Sigmoid colon (tissue), 7 donors: ENCODE data around the gene TRIM25. TPM values are rescaled to one million over a fixed set of nuclear protein-coding genes. Genes with fewer than 3 reads are reported as not detected.

Experiments used
- DNase-seq: peaks from one replicate; pipeline ENCODE4 v3.0.0-alpha.2; 2019
- H3K27ac ChIP-seq, 4 donors: fragments of 200-600 bp; sonication (generic); one replicate each; pipeline ENCODE4 v1.5.1; 2016 to 2019; ENCODE audit warnings: mild to moderate bottlenecking in 1 of 4
- H3K27me3 ChIP-seq, 3 donors: fragments of 200-600 bp; sonication (generic); one replicate each; pipeline ENCODE4 v1.5.1; 2019; ENCODE audit warnings: mild to moderate bottlenecking in 1 of 3
- H3K36me3 ChIP-seq, 4 donors: fragments of 200-600 bp; sonication (generic); one replicate each; pipeline ENCODE4 v1.5.1; 2016 to 2019
- H3K4me1 ChIP-seq, 4 donors: fragments of 200-600 bp; sonication (generic); one replicate each; pipeline ENCODE4 v1.5.1; 2017 to 2019
- H3K4me3 ChIP-seq, 4 donors: fragments of 200-600 bp; sonication (generic); one replicate each; pipeline ENCODE4 v1.5.1; 2017 to 2019; ENCODE audit warnings: mild to moderate bottlenecking in 2 of 4, moderate library complexity in 1 of 4
- H3K9me3 ChIP-seq, 4 donors: fragments of 200-600 bp in 3 of 4; sonication (generic) in 3 of 4; one replicate each; pipeline versions ENCODE4 v1.5.1 to v1.6.1; 2013 to 2019
- EP300 ChIP-seq, 4 donors: sonication (generic); formaldehyde crosslinking; IDR thresholded peaks; one replicate each; pipeline ENCODE4 v1.6.1; 2017; ENCODE audit warnings: antibody characterized with exemption in 4 of 4
- POLR2A ChIP-seq, 2 donors: fragments of 450-650 bp; IDR thresholded peaks; one replicate each; pipeline ENCODE4 v1.6.1; 2016; ENCODE audit warnings: antibody characterized with exemption in 2 of 2, mild to moderate bottlenecking in 2 of 2, moderate library complexity in 2 of 2
- POLR2AphosphoS5 ChIP-seq, 4 donors: sonication (generic); formaldehyde crosslinking; IDR thresholded peaks; one replicate each; pipeline ENCODE4 v1.6.1; 2017; ENCODE audit warnings: antibody characterized with exemption in 4 of 4
- WGBS, 2 donors: extraction: QIAGEN DNeasy Blood & Tissue Kit; methylation state at CpG; one replicate each; pipeline ENCODE4 v1.1.7; 2013; 5-methylcytosine and 5-hydroxymethylcytosine counted together
- intact Hi-C: fragments of 100-400 bp; cut with DNase I; formaldehyde crosslinking; loops from one replicate; pipeline ENCODE4 v1.15.1; 2023
- polyA plus RNA-seq, 3 donors: library from polyadenylated mRNA; stranded (reverse); fragments of 200-250 nt; gene quantifications; one replicate each; pipeline ENCODE4 v1.2.3, GENCODE V29; 2013
- total RNA-seq, 4 donors: library from RNA; depleted of rRNA; stranded (reverse); fragments of >200 nt; gene quantifications; one replicate each; pipeline ENCODE4 v1.1.0, GENCODE V29; 2016
- TF ChIP-seq, protein P1 (sequence below), 4 experiments: fragments of 450-650 bp in 3 of 4; fragments of 200-600 bp in 1 of 4; IDR thresholded peaks; one replicate each; pipeline ENCODE4 v1.5.1; 2016 to 2019; ENCODE audit warnings: antibody characterized with exemption in 4 of 4, mild to moderate bottlenecking in 3 of 4, moderate library complexity in 2 of 4
- donor health status: healthy with polysubstance abuse.
- donor health status: Bipolar disorder and iron deficiency.
- donor health status: healthy.

TRIM25 gene
- total and polyA plus RNA-seq, 7 donors: 10.8 to 51.6 (median 20.3) TPM

DNA sequence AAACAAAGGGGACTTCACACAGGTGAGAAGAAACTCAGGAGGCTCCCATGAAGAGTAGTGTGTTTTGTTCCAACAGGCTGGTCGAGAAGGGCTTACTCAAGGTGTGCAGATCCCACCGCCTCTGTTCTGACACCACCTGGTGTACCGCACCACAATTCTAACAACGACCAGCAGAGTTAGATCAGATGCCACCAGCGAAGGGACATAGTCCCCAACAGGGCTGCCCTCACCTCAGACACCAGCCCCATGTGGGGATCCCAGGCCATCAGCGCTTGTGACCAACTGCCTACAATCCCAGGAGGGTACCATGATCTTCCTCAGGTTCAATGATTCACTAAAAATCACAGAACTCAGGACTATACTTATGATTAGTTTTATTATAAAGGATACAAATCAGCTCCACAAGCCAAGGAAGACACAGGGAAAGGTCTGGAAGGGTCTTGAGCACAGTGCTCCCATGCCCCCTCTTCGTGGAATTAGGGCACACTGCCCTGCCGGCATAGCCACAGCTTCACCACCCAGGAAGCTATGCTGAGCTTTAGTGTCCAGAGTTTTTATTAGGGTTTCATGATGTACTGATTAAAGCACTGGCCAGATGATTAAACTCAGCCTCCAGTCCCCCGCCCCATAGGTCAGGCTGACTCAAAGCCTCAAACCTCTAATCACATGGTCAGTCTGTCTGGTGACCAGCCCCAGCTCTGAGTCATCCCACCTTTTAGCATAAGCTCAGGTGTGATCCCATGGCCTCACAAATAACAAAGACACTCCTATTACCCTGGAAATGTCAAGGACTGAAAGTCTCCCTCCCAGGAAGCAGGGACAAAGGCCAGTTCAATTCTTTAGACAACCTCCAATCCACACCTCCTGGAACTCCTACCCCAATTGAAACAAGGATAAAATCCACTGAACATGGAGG lies 26.0 kb downstream of the TRIM25 start:
- Histone ChIP-seq H3K9me3 (no peaks in the 10 kb centered on the region), H3K27me3 (no peaks in the 10 kb centered on the region), H3K4me1 (no peaks in the 10 kb centered on the region), H3K4me3 (no peak overlapping the region), H3K36me3 (peaks cover 0 to 43% (median 16%) of the 10 kb centered on the region in 4 donors), H3K27ac (no peak overlapping the region)
- WGBS, 2 donors: 94 to 98% methylated on average over 9 of the region's 9 CpGs
- no peak for DNase-seq
- TF ChIP-seq POLR2AphosphoS5 (IDR thresholded peaks at IDR 0.05) (no peak), POLR2A (IDR thresholded peaks at IDR 0.05) (no peak)
- intact Hi-C loops: no loop called here

DNA sequence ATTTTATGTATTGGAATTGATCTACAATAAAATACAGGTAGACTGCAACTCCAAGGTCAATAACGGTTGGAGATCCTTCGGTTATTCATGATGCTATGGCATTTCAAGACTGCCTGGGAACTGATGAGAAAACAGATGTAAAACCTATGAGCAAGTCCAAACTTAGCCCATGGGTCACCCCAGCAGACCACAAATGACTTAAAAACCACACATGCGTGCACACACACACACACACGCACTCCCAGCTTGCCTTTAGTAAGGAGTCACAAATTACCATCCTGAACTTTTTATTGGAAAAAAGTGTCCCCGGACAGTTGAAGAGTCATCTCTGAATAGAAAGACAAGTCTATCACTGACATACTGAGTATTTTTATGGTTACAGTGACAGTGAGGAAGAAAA lies 26.7 kb downstream of the TRIM25 start:
- peaks cover 0 to 36% (median 16%) of the 10 kb centered on the region in 4 donors for H3K36me3 ChIP-seq
- H3K4me3 ChIP-seq: no peak overlapping the region
- H3K27me3 ChIP-seq: no peaks in the 10 kb centered on the region
- WGBS, 2 donors: 87 to 96% methylated on average over 5 of the region's 5 CpGs
- DNase-seq: no peak
- no peak overlapping the region for H3K27ac ChIP-seq
- intact Hi-C loops: no loop called here
- H3K4me1 ChIP-seq: no peaks in the 10 kb centered on the region
- H3K9me3 ChIP-seq: no peaks in the 10 kb centered on the region
- no peak for TF ChIP-seq EP300 (IDR thresholded peaks at IDR 0.05)
- no peak for TF ChIP-seq POLR2A (IDR thresholded peaks at IDR 0.05)
- TF ChIP-seq, protein P1, sequence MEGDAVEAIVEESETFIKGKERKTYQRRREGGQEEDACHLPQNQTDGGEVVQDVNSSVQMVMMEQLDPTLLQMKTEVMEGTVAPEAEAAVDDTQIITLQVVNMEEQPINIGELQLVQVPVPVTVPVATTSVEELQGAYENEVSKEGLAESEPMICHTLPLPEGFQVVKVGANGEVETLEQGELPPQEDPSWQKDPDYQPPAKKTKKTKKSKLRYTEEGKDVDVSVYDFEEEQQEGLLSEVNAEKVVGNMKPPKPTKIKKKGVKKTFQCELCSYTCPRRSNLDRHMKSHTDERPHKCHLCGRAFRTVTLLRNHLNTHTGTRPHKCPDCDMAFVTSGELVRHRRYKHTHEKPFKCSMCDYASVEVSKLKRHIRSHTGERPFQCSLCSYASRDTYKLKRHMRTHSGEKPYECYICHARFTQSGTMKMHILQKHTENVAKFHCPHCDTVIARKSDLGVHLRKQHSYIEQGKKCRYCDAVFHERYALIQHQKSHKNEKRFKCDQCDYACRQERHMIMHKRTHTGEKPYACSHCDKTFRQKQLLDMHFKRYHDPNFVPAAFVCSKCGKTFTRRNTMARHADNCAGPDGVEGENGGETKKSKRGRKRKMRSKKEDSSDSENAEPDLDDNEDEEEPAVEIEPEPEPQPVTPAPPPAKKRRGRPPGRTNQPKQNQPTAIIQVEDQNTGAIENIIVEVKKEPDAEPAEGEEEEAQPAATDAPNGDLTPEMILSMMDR (IDR thresholded peaks at IDR 0.05): no peak
- no peak for TF ChIP-seq POLR2AphosphoS5 (IDR thresholded peaks at IDR 0.05)

DNA sequence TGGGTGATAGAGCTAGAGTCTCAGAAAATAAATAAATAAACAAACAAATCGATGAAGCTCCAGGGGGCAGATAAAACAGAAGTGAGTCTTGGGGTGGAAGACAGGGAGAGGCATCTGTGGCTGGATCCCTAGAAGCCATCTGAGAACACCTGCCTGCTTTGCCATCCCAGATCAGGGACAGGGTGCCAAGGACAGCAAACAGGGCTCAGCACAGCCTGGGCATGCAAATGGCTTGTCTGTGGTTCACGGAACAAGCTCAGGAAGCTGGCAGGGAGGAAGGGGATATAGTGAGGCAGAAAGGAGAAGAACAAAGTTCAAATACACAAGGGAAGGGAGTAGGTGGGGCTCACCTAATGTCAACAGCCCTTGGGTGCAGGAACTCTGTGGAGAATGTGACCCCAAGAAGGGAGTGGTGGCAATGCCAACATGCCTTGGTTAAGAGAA lies 27.5 kb downstream of the TRIM25 start:
- Histone ChIP-seq H3K36me3 (peaks cover 0 to 28% (median 11%) of the 10 kb centered on the region in 4 donors), H3K27me3 (no peaks in the 10 kb centered on the region), H3K4me1 (no peaks in the 10 kb centered on the region), H3K9me3 (no peaks in the 10 kb centered on the region), H3K4me3 (no peak overlapping the region), H3K27ac (no peak overlapping the region)
- intact Hi-C loops: no loop called here
- DNase-seq: no peak
- TF ChIP-seq POLR2AphosphoS5 (IDR thresholded peaks at IDR 0.05): no peak
- no peak for TF ChIP-seq EP300 (IDR thresholded peaks at IDR 0.05)
- no peak for TF ChIP-seq POLR2A (IDR thresholded peaks at IDR 0.05)
- TF ChIP-seq, protein P1 (IDR thresholded peaks at IDR 0.05): no peak
- 20 to 71% methylated on average over 2 of the region's 2 CpGs for WGBS, 2 donors

DNA sequence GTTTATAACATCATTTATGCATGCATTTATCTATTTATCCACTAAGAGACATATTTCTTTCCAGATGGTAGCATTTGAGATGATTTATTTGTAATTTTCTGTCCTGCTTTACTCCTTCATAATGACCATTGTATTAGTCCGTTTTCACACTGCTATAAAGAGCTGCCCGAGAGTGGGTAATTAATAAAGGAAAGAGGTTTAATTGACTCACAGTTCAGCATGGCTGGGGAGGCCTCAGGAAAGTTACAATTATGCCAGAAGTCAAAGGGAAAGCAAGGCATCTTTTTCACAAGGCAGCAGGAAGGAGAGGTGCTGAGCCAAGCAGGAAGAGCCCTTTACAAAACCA lies 28.6 kb downstream of the TRIM25 start:
- Histone ChIP-seq H3K27ac (no peak overlapping the region), H3K4me1 (no peaks in the 10 kb centered on the region), H3K27me3 (no peaks in the 10 kb centered on the region), H3K9me3 (no peaks in the 10 kb centered on the region), H3K36me3 (peaks cover 0 to 18% (median 5%) of the 10 kb centered on the region in 4 donors), H3K4me3 (no peak overlapping the region)
- no peak for DNase-seq
- intact Hi-C loops: no loop called here
- no peak for TF ChIP-seq EP300 (IDR thresholded peaks at IDR 0.05)
- TF ChIP-seq POLR2A (IDR thresholded peaks at IDR 0.05): no peak
- no peak for TF ChIP-seq POLR2AphosphoS5 (IDR thresholded peaks at IDR 0.05)
- TF ChIP-seq, protein P1 (IDR thresholded peaks at IDR 0.05): no peak
- WGBS, 2 donors: 22 to 65% methylated on average over 2 of the region's 2 CpGs

DNA sequence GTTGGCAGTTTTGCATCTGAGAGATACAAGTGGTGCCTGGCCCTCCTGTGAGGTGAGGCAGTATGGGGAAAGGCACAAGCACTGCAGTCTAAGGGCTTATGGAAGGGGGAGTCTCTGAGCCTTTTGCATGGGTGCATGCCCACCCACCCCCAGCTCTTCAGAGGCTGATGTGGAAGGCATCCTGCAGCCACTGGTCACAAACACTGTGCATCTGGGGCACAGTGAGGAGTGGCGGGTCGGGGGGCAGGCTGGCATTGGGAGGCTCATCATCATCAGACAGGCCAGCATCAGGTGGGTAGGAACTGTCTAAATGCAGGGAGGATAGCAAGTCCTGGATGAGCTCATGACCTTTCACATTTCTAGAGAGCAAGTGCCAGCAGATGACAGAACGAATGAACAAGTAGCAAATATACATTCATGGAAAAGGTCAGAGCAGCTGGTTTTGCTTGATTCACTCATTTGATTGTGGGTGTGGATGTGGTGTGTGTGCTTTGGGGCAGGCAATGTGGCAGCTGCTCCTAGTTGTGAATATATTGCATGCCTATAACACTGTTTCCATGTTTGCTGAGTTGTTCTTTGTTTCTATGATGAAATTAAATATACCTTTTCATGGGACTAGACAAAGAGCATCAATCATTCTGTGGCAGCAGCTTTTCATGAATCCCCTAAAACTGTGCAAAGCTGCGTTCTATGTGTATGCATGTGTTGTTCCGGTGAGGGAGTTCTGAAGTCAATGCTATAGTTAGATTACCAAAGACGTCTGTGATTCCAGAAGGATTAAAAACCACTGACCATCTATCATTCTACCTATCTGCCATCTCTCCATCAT lies 29.2 kb downstream of the TRIM25 start:
- intact Hi-C loops: no loop called here
- no peak overlapping the region for H3K27ac ChIP-seq

More for the DNA sequence above, 29.2 kb downstream of the TRIM25 start:
- no peaks in the 10 kb centered on the region for H3K9me3 ChIP-seq
- no peak for DNase-seq
- TF ChIP-seq POLR2AphosphoS5 (IDR thresholded peaks at IDR 0.05) (no peak), POLR2A (IDR thresholded peaks at IDR 0.05) (no peak), EP300 (IDR thresholded peaks at IDR 0.05) (no peak)
- TF ChIP-seq, protein P1 (IDR thresholded peaks at IDR 0.05): no peak
- 43 to 73% methylated on average over 6 of the region's 6 CpGs for WGBS, 2 donors
- H3K4me1 ChIP-seq: no peaks in the 10 kb centered on the region
- H3K36me3 ChIP-seq: peaks cover 0 to 15% (median 4%) of the 10 kb centered on the region in 4 donors
- H3K4me3 ChIP-seq: no peak overlapping the region
- H3K27me3 ChIP-seq: no peaks in the 10 kb centered on the region
